Astrocyte (in vitro differentiated cells and primary cell): ENCODE data around the gene SFXN3. TPM values are rescaled to one million over a fixed set of nuclear protein-coding genes. Genes with fewer than 3 reads are reported as not detected.
A peak's percentile ranks its signal among the peaks of the same experiment; 100 is the strongest.

Source experiments
- DNase-seq: peaks from one replicate; pipeline ENCODE4 v3.0.0-alpha.2; 2010; ENCODE audit warnings: low read depth
- FAIRE-seq: peaks from 2 replicates; lab custom pipeline; 2011; peaks lifted over from hg19 to GRCh38; lab: Jason Lieb, UNC
- H2AFZ ChIP-seq: 2 replicates; pipeline ENCODE4 v1.6.0; 2012; ENCODE audit warnings: low read depth, low read length, inconsistent platforms
- H3K27ac ChIP-seq: 2 replicates; pipeline ENCODE4 v1.5.1; 2011; ENCODE audit warnings: low read depth, low read length, inconsistent platforms
- H3K27me3 ChIP-seq: 2 replicates; pipeline ENCODE4 v1.6.0; 2011; ENCODE audit warnings: low read length, inconsistent platforms; ENCODE audit not compliant: insufficient read depth
- H3K36me3 ChIP-seq: 2 replicates; pipeline ENCODE4 v1.5.1; 2011; ENCODE audit warnings: low read length, inconsistent platforms; ENCODE audit not compliant: insufficient read depth
- H3K4me1 ChIP-seq: 2 replicates; pipeline ENCODE4 v1.5.1; 2011; ENCODE audit warnings: low read length, inconsistent platforms; ENCODE audit not compliant: insufficient read depth
- H3K4me2 ChIP-seq: 2 replicates; pipeline ENCODE4 v1.6.0; 2012; ENCODE audit warnings: low read length, inconsistent platforms
- H3K4me3 ChIP-seq: 2 replicates; pipeline ENCODE4 v1.5.1; 2011; ENCODE audit warnings: low read depth, mild to moderate bottlenecking, low read length, inconsistent platforms; ENCODE audit not compliant: insufficient read depth
- H3K79me2 ChIP-seq: 2 replicates; pipeline ENCODE4 v1.6.0; 2012; ENCODE audit warnings: mild to moderate bottlenecking, low read length, inconsistent platforms; ENCODE audit not compliant: insufficient read depth
- H3K9ac ChIP-seq: 2 replicates; pipeline ENCODE4 v1.6.0; 2012; ENCODE audit warnings: mild to moderate bottlenecking, low read length, inconsistent platforms
- H3K9me3 ChIP-seq: 2 replicates; pipeline ENCODE4 v1.5.1; 2012; ENCODE audit warnings: low read depth, mild to moderate bottlenecking, low read length, inconsistent platforms; ENCODE audit not compliant: insufficient read depth
- H4K20me1 ChIP-seq: 2 replicates; pipeline ENCODE4 v1.6.0; 2012; ENCODE audit warnings: low read length, inconsistent platforms; ENCODE audit not compliant: insufficient read depth
- H3K27ac Mint-ChIP-seq: one replicate; pipeline ENCODE4 v1.8.0; 2021; ENCODE audit warnings: mild to moderate bottlenecking, mixed read lengths; ENCODE audit not compliant: unreplicated experiment
- H3K27me3 Mint-ChIP-seq: one replicate; pipeline ENCODE4 v1.8.0; 2021; ENCODE audit warnings: low read depth, mixed read lengths; ENCODE audit not compliant: unreplicated experiment
- H3K36me3 Mint-ChIP-seq: one replicate; pipeline ENCODE4 v1.8.0; 2021; ENCODE audit warnings: low read depth, mixed read lengths; ENCODE audit not compliant: unreplicated experiment
- H3K4me1 Mint-ChIP-seq: one replicate; pipeline ENCODE4 v1.8.0; 2021; ENCODE audit warnings: low read depth, mixed read lengths; ENCODE audit not compliant: unreplicated experiment
- H3K4me3 Mint-ChIP-seq: one replicate; pipeline ENCODE4 v1.8.0; 2021; ENCODE audit warnings: mild to moderate bottlenecking, moderate library complexity, mixed read lengths; ENCODE audit not compliant: unreplicated experiment
- H3K9me3 Mint-ChIP-seq: one replicate; pipeline ENCODE4 v1.8.0; 2021; ENCODE audit warnings: mild to moderate bottlenecking, mixed read lengths; ENCODE audit not compliant: unreplicated experiment
- CTCF ChIP-seq: IDR thresholded peaks from 2 replicates; pipeline ENCODE4 v1.5.1; 2011; ENCODE audit warnings: low read depth, mild to moderate bottlenecking, inconsistent platforms, low read length, moderate library complexity; ENCODE audit not compliant: insufficient read depth
- EZH2 ChIP-seq: IDR thresholded peaks from 2 replicates; pipeline ENCODE4 v1.6.1; 2012; ENCODE audit warnings: mild to moderate bottlenecking, low read length, inconsistent platforms; ENCODE audit not compliant: insufficient read depth
- total RNA-seq: library from RNA; stranded (reverse); gene quantifications from 2 replicates; pipeline ENCODE4 v1.2.1, GENCODE V29; 2021

The SFXN3 gene
- total RNA-seq, 1 donor from 2014 or later: 68.3 TPM

GRCh38 chr10:100983868-100984671 lies 47.0 kb upstream of the SFXN3 start:
- Mint-ChIP-seq H3K4me3 (no peak overlapping the region), H3K4me1 (peaks cover 10% of the 10 kb centered on the region), H3K36me3 (peaks cover 21% of the 10 kb centered on the region), H3K9me3 (peaks cover 3% of the 10 kb centered on the region), H3K27me3 (no peaks in the 10 kb centered on the region), H3K27ac (no peak overlapping the region)
- peaks cover 26% of the 10 kb centered on the region for H4K20me1 ChIP-seq
- no peak overlapping the region for H3K4me3 ChIP-seq
- H2AFZ ChIP-seq: no peak overlapping the region
- no peak for FAIRE-seq
- H3K4me1 ChIP-seq: peaks cover 19% of the 10 kb centered on the region
- no peak overlapping the region for H3K9ac ChIP-seq
- H3K9me3 ChIP-seq: no peaks in the 10 kb centered on the region
- H3K79me2 ChIP-seq: peaks cover 33% of the 10 kb centered on the region
- no peak for DNase-seq
- no peak overlapping the region for H3K27ac ChIP-seq
- no peaks in the 10 kb centered on the region for H3K27me3 ChIP-seq
- H3K36me3 ChIP-seq: peaks cover 4% of the 10 kb centered on the region
- TF ChIP-seq EZH2 (no peak), CTCF (no peak)
- no peak overlapping the region for H3K4me2 ChIP-seq

- Mint-ChIP-seq H3K4me3 (no peak overlapping the region), H3K27ac (no peak overlapping the region), H3K4me1 (peaks cover 10% of the 10 kb centered on the region), H3K9me3 (peaks cover 3% of the 10 kb centered on the region), H3K36me3 (peaks cover 24% of the 10 kb centered on the region), H3K27me3 (no peaks in the 10 kb centered on the region)
- DNase-seq: no peak
- peaks cover 26% of the 10 kb centered on the region for H4K20me1 ChIP-seq
- H3K36me3 ChIP-seq: peaks cover 11% of the 10 kb centered on the region
- H2AFZ ChIP-seq: no peak overlapping the region
- no peak overlapping the region for H3K4me3 ChIP-seq
- H3K27me3 ChIP-seq: no peaks in the 10 kb centered on the region
- no peak overlapping the region for H3K27ac ChIP-seq
- no peaks in the 10 kb centered on the region for H3K9me3 ChIP-seq
- no peak overlapping the region for H3K4me2 ChIP-seq
- H3K9ac ChIP-seq: no peak overlapping the region
- TF ChIP-seq EZH2 (no peak), CTCF (no peak)
- peaks cover 39% of the 10 kb centered on the region for H3K79me2 ChIP-seq
- peaks cover 19% of the 10 kb centered on the region for H3K4me1 ChIP-seq
- FAIRE-seq: no peak
Measured at GRCh38 chr10:100984672-100985177, 46.3 kb upstream of the SFXN3 start.

GRCh38 chr10:100985336-100985735 lies 45.7 kb upstream of the SFXN3 start:
- Mint-ChIP-seq H3K27me3 (no peaks in the 10 kb centered on the region), H3K27ac (no peak overlapping the region), H3K4me3 (peak overlapping the region; percentile 95), H3K36me3 (peaks cover 23% of the 10 kb centered on the region), H3K9me3 (peaks cover 3% of the 10 kb centered on the region), H3K4me1 (peaks cover 10% of the 10 kb centered on the region)
- Histone ChIP-seq H3K27me3 (no peaks in the 10 kb centered on the region), H3K4me3 (no peak overlapping the region), H3K4me1 (peaks cover 19% of the 10 kb centered on the region), H3K4me2 (no peak overlapping the region), H4K20me1 (peaks cover 26% of the 10 kb centered on the region), H3K79me2 (peaks cover 45% of the 10 kb centered on the region), H3K9me3 (no peaks in the 10 kb centered on the region), H3K36me3 (peaks cover 15% of the 10 kb centered on the region), H2AFZ (no peak overlapping the region), H3K27ac (no peak overlapping the region), H3K9ac (no peak overlapping the region)
- no peak for TF ChIP-seq EZH2
- TF ChIP-seq CTCF: no peak
- no peak for FAIRE-seq
- DNase-seq: no peak
